ENCODE data around the gene OR2C3.
A peak's percentile ranks its signal among the peaks of the same experiment; 100 is the strongest.
"Not testable (repeated sequence)": the region's sequence is repeated elsewhere in the genome, so short reads cannot be mapped to it uniquely, and the experiment has no call there.

Gene OR2C3

GRCh38 chr1:247517795-247518612, 18.2 kb downstream of the OR2C3 start:
- no peak for DNase-seq

GRCh38 chr1:247506831-247507230, 29.4 kb downstream of the OR2C3 start:
- DNase-seq: no peak

GRCh38 chr1:247500865-247501264, 35.4 kb downstream of the OR2C3 start:
- DNase-seq: no peak

GRCh38 chr1:247496581-247497285, 39.5 kb downstream of the OR2C3 start:
- no peak for DNase-seq

GRCh38 chr1:247494767-247495166, 41.5 kb downstream of the OR2C3 start:
- no peak for DNase-seq

- DNase-seq: no peak
Measured at GRCh38 chr1:247493106-247493505, 43.1 kb downstream of the OR2C3 start.

GRCh38 chr1:247491328-247491727, 44.9 kb downstream of the OR2C3 start:
- no peak for DNase-seq

- peak; percentile 8 to 12 for DNase-seq
Measured at GRCh38 chr1:247487057-247487456, 49.2 kb downstream of the OR2C3 start.

- DNase-seq: no peak
Measured at GRCh38 chr1:247482747-247483146, 53.5 kb downstream of the OR2C3 start.

- not testable (repeated sequence) for DNase-seq
Measured at GRCh38 chr1:247476328-247477058, 59.7 kb downstream of the OR2C3 start.

- no peak for DNase-seq
Measured at GRCh38 chr1:247475793-247476192, 60.4 kb downstream of the OR2C3 start.
